GM04504 (cell line): ENCODE results near the gene OPA1.
"Not testable (repeated sequence)": the region's sequence is repeated elsewhere in the genome, so short reads cannot be mapped to it uniquely, and the experiment has no call there.

ENCODE experiments used
- DNase-seq: peaks from one replicate; pipeline ENCODE4 v3.0.0-alpha.2; 2012; ENCODE audit warnings: low read depth

OPA1 gene

GRCh38 chr3:193589616-193590015 is 3.4 kb upstream of the OPA1 start:
- no peak for DNase-seq

GRCh38 chr3:193590088-193590856 is 2.7 kb upstream of the OPA1 start:
- DNase-seq: no peak

GRCh38 chr3:193593668-193594030 is 641 bp downstream of the OPA1 start:
- no peak for DNase-seq

- DNase-seq: no peak
Observed at GRCh38 chr3:193594946-193595689, 2.1 kb downstream of the OPA1 start.

- no peak for DNase-seq
Observed at GRCh38 chr3:193595939-193596487, 3.0 kb downstream of the OPA1 start.

- DNase-seq: no peak
Observed at GRCh38 chr3:193598202-193598601, 5.2 kb downstream of the OPA1 start.

- no peak for DNase-seq
Observed at GRCh38 chr3:193599393-193599792, 6.4 kb downstream of the OPA1 start.

GRCh38 chr3:193605876-193606275 is 12.9 kb downstream of the OPA1 start:
- DNase-seq: no peak

- DNase-seq: not testable (repeated sequence)
Observed at GRCh38 chr3:193606892-193607291, 13.9 kb downstream of the OPA1 start.

GRCh38 chr3:193610516-193610915 is 17.5 kb downstream of the OPA1 start:
- not testable (repeated sequence) for DNase-seq

GRCh38 chr3:193614430-193614829 is 21.4 kb downstream of the OPA1 start:
- DNase-seq: no peak

GRCh38 chr3:193617628-193618027 is 24.6 kb downstream of the OPA1 start:
- no peak for DNase-seq

GRCh38 chr3:193620057-193620456 is 27.0 kb downstream of the OPA1 start:
- DNase-seq: no peak

GRCh38 chr3:193620650-193621049 is 27.6 kb downstream of the OPA1 start:
- DNase-seq: no peak

- DNase-seq: no peak
Observed at GRCh38 chr3:193621127-193621526, 28.1 kb downstream of the OPA1 start.

- DNase-seq: no peak
Observed at GRCh38 chr3:193630005-193630404, 37.0 kb downstream of the OPA1 start.

GRCh38 chr3:193637831-193638230 is 44.8 kb downstream of the OPA1 start:
- DNase-seq: no peak

- DNase-seq: no peak
Observed at GRCh38 chr3:193638833-193639232, 45.8 kb downstream of the OPA1 start.

GRCh38 chr3:193640165-193640715 is 47.2 kb downstream of the OPA1 start:
- DNase-seq: no peak

GRCh38 chr3:193640728-193641439 is 47.9 kb downstream of the OPA1 start:
- DNase-seq: no peak

GRCh38 chr3:193641440-193641775 is 48.4 kb downstream of the OPA1 start:
- no peak for DNase-seq

- DNase-seq: no peak
Observed at GRCh38 chr3:193645806-193646205, 52.8 kb downstream of the OPA1 start.
